Measurements from ENCODE around the gene C19orf73. TPM values are rescaled to one million over a fixed set of nuclear protein-coding genes. Genes with fewer than 3 reads are reported as not detected.

Gene C19orf73
- total and polyA plus RNA-seq, 9 of the 15 experiments (the other 6 are each of a cell fraction or from before 2014, with no cell fraction given), result 0.08 to 7.4 (median 1.4) TPM

DNA sequence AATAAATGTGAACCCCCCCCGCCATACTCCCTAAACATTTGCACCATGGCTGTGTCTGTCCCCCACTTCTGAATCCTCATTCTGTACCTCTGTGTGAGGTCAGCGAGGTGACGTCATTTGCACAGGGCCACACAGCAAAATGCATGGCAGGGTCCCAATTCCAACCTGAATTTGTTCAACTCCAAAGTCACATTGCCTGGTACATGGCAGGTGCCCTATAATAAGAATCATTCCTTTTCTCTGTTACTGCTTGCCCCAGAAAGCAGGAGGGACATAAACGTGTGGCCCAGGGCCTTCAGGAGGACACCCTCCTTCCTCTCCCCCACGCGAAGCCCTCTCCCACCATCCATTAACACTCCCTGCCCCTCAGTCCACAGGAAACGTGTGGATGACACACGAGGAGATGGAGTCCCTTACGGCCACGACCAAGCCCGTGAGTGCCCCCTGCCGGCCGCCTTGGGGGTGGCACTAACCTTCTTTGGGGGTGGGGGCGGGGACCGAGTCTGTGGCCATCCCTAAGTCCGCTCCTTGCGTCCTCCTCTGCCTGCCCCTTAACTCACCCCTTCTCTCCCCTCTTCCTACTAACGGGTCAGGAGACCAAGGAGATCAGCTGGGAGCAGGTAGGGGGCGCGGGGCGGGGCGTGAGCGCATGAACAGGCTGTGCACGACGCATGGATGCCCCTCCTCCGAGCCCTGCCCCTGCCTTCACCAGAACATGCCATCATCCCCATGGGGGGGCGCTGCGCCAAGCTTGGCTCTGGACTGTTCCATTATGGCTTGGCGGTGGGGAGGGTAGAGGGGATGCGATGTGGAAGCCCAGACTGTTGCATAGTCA lies 26.8 kb upstream of the C19orf73 start:
- peak overlapping the region; percentile 72 for H3K4me2 ChIP-seq (ENCODE audit: insufficient read depth, low read length)
- no TSS peak for BruUV-seq (replicated peaks)
- peak; percentile 89 for FAIRE-seq
- WGBS (ENCODE audit: insufficient coverage, low coverage, missing lambda C conversion rate), result 7% methylated on average over 20 of the region's 30 CpGs
- peak; percentile 51 for ATAC-seq
- H2AFZ ChIP-seq (ENCODE audit: low read depth, low read length), result peak overlapping the region; percentile 86
- intact Hi-C loops (cut with micrococcal nuclease), result loop anchor here (1.0 kb wide), 1 partner anchor 48 kb away; no protein-coding TSS in a partner anchor
- DNase-seq (ENCODE audit: extremely low read depth in 1 of 4, low spot score in 3 of 4), result peak; percentile 77 to 92 (median 83)
- ChIA-PET POLR2A (interaction anchor here (0.6 to 1.7 kb wide), 7 partner anchors 9 to 522 kb away, joined by 3 to 7 read pairs (median 3); partner anchors contain the start of gene HRC), CTCF (ENCODE audit: low intra/inter-chr PET ratio) (interaction anchor here (0.6 to 1.3 kb wide), 5 partner anchors 47 to 79 kb away, joined by 3 to 13 read pairs (median 3); no protein-coding TSS in a partner anchor)
- H3K4me1 ChIP-seq (replicated peaks in 1 of 2; ENCODE audit: control insufficient read depth in 2 of 2, insufficient read depth in 2 of 2, low read length in 2 of 2), result peaks cover 23 to 65% of the 10 kb centered on the region in 2 experiments; a peak in 4 of 5 replicates
- no peaks in the 10 kb centered on the region for H3K9me1 ChIP-seq (ENCODE audit: control insufficient read depth, insufficient read depth, low read length)
- no peaks in the 10 kb centered on the region for H3K27me3 ChIP-seq (ENCODE audit: control insufficient read depth in 2 of 2, insufficient read depth in 2 of 2, low read length in 2 of 2)
- peak overlapping the region; percentile 10 to 66; a peak in 2 of 4 replicates for H3K9ac ChIP-seq (ENCODE audit: insufficient read depth in 1 of 2, low read depth in 2 of 2, low read length in 2 of 2)
- no peaks in the 10 kb centered on the region for H4K20me1 ChIP-seq (replicated peaks; ENCODE audit: control insufficient read depth, insufficient read depth, low read length)
- H3K79me2 ChIP-seq (ENCODE audit: control insufficient read depth, insufficient read depth, low read length), result peaks cover 24% of the 10 kb centered on the region; the same call in 2 of the 3 replicates
- H3K36me3 ChIP-seq (ENCODE audit: control insufficient read depth, insufficient read depth, low read length), result no peaks in the 10 kb centered on the region
- no peaks in the 10 kb centered on the region for H3K9me3 ChIP-seq (replicated peaks; ENCODE audit: control insufficient read depth, insufficient read depth, low read depth, low read length)
- in situ Hi-C loops (cut with MboI), result no loop called here
- peak overlapping the region; percentile 38 for H3K4me3 ChIP-seq
- peak overlapping the region; percentile 57 for H3K27ac ChIP-seq (ENCODE audit: extremely low read depth, low read depth, low read length)
- no peak for TF ChIP-seq ZNF384 (IDR thresholded peaks at IDR 0.05; ENCODE audit: low read depth, low read length)
- no peak for TF ChIP-seq ETS2 (tag; IDR thresholded peaks at IDR 0.05; ENCODE audit: borderline replicate concordance, poor library complexity, severe bottlenecking)
- TF ChIP-seq, protein P1, sequence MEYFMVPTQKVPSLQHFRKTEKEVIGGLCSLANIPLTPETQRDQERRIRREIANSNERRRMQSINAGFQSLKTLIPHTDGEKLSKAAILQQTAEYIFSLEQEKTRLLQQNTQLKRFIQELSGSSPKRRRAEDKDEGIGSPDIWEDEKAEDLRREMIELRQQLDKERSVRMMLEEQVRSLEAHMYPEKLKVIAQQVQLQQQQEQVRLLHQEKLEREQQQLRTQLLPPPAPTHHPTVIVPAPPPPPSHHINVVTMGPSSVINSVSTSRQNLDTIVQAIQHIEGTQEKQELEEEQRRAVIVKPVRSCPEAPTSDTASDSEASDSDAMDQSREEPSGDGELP (CRISPR knock-in tag; IDR thresholded peaks at IDR 0.05; ENCODE audit: borderline replicate concordance), result peak; percentile 96
- peak; percentile 74 for TF ChIP-seq SMC3 (conservative IDR thresholded peaks at IDR 0.05; ENCODE audit: insufficient read depth, low read depth, low read length)
- TF ChIP-seq, protein P2, sequence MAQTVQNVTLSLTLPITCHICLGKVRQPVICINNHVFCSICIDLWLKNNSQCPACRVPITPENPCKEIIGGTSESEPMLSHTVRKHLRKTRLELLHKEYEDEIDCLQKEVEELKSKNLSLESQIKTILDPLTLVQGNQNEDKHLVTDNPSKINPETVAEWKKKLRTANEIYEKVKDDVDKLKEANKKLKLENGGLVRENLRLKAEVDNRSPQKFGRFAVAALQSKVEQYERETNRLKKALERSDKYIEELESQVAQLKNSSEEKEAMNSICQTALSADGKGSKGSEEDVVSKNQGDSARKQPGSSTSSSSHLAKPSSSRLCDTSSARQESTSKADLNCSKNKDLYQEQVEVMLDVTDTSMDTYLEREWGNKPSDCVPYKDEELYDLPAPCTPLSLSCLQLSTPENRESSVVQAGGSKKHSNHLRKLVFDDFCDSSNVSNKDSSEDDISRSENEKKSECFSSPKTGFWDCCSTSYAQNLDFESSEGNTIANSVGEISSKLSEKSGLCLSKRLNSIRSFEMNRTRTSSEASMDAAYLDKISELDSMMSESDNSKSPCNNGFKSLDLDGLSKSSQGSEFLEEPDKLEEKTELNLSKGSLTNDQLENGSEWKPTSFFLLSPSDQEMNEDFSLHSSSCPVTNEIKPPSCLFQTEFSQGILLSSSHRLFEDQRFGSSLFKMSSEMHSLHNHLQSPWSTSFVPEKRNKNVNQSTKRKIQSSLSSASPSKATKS (CRISPR knock-in tag; IDR thresholded peaks at IDR 0.05), result no peak
- peak; percentile 58; the same call in 1 of the 2 replicates for TF ChIP-seq NBN (IDR thresholded peaks at IDR 0.05; ENCODE audit: low read depth)
- no peak for TF ChIP-seq CREBBP (IDR thresholded peaks at IDR 0.05; ENCODE audit: low read depth, low read length)
- 0 out of 2 replicates have a peak, but pooled peaks have one; percentile 29 for TF ChIP-seq TCF3 (CRISPR knock-in tag; IDR thresholded peaks at IDR 0.05)
- no peak for TF ChIP-seq ZNF551 (CRISPR knock-in tag; IDR thresholded peaks at IDR 0.05)
- TF ChIP-seq ZNF354B (CRISPR knock-in tag; IDR thresholded peaks at IDR 0.05), result no peak
- TF ChIP-seq, protein P3, sequence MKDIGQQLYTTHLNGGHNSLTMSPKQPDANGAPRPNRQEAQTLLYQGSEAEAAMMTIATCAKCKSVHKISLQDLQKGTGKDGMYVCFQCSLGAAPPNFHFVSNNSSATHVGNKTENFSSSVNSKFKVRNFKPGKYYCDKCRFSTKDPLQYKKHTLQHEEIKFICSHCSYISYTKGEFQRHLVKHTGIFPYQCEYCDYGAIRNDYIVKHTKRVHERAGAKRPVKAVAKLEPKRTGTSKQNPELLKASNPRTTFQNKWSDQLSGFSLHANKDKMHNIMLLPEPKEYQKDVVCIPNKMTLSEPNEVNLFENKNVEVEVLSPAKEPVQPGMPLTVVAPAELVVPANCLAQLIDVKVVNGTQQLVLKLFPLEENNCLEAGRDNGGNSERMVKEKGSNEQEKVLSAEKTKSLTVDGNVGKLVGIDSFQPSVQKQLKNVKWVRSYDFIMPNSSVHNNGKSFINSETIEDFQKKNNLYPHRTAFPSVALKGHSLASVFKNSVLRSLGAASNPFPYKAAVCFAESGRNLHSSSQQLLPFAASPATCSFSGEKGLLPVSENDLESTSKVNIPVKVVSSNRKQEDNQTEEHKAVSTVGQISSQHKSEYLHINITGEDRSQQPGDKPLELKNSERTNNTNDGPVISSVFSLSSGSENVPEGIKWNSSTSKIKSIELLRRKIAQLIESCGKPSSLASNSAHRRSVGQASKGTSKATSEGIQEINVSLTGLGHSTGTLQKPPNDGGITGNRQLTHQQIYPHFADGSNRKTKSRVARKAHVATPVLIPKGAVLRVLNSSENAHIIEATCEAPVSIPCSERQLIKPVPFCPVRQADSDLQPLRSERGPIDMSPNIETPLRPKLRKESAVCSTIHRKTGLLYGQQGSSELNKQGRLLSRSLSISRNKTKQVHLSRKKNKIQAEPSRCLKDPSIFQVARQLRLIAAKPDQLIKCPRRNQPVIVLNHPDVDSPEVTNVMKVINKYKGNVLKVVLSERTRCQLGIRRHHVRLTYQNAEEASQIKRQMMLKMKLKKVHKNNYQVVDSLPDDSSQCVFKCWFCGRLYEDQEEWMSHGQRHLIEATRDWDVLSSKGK (CRISPR knock-in tag; IDR thresholded peaks at IDR 0.05), result no peak

All from K562 (cell line).